GM18520 (cell line): ENCODE data around the gene C1QB.
"Not testable (repeated sequence)": the region's sequence is repeated elsewhere in the genome, so short reads cannot be mapped to it uniquely, and the experiment has no call there.

Source experiments
- ATAC-seq: cut with Tn5 transposase; IDR thresholded peaks from one replicate; pipeline ENCODE4 v1.9.1; 2021; ENCODE audit not compliant: unreplicated experiment

Gene C1QB

GRCh38 chr1:22662318-22662717 is 9.3 kb downstream of the C1QB start:
- ATAC-seq, result no peak

GRCh38 chr1:22662986-22663408 is 10.0 kb downstream of the C1QB start:
- ATAC-seq, result no peak

- no peak for ATAC-seq
Observed at GRCh38 chr1:22665752-22666151, 12.7 kb downstream of the C1QB start.

GRCh38 chr1:22666412-22666811 is 13.4 kb downstream of the C1QB start:
- ATAC-seq, result no peak

GRCh38 chr1:22668840-22669239 is 15.8 kb downstream of the C1QB start:
- not testable (repeated sequence) for ATAC-seq

GRCh38 chr1:22670352-22670975 is 17.4 kb downstream of the C1QB start:
- no peak for ATAC-seq

- ATAC-seq, result no peak
Observed at GRCh38 chr1:22671999-22672398, 19.0 kb downstream of the C1QB start.

GRCh38 chr1:22673486-22674409 is 20.7 kb downstream of the C1QB start:
- no peak for ATAC-seq

GRCh38 chr1:22674410-22674749 is 21.3 kb downstream of the C1QB start:
- ATAC-seq, result no peak

- not testable (repeated sequence) for ATAC-seq
Observed at GRCh38 chr1:22676151-22676550, 23.1 kb downstream of the C1QB start.

GRCh38 chr1:22676916-22677583 is 24.0 kb downstream of the C1QB start:
- no peak for ATAC-seq

- ATAC-seq, result no peak
Observed at GRCh38 chr1:22677931-22678896, 25.2 kb downstream of the C1QB start.

- no peak for ATAC-seq
Observed at GRCh38 chr1:22680726-22681125, 27.7 kb downstream of the C1QB start.

GRCh38 chr1:22681556-22682276 is 28.7 kb downstream of the C1QB start:
- no peak for ATAC-seq

GRCh38 chr1:22683547-22683946 is 30.5 kb downstream of the C1QB start:
- no peak for ATAC-seq

GRCh38 chr1:22685591-22686059 is 32.6 kb downstream of the C1QB start:
- ATAC-seq, result no peak

GRCh38 chr1:22687191-22687590 is 34.2 kb downstream of the C1QB start:
- ATAC-seq, result no peak

GRCh38 chr1:22688466-22688865 is 35.4 kb downstream of the C1QB start:
- no peak for ATAC-seq

- ATAC-seq, result no peak
Observed at GRCh38 chr1:22689505-22689904, 36.5 kb downstream of the C1QB start.
